ENCODE data around the gene RIBC1.
"Not testable (repeated sequence)": the region's sequence is repeated elsewhere in the genome, so short reads cannot be mapped to it uniquely, and the experiment has no call there.

Gene RIBC1

DNA sequence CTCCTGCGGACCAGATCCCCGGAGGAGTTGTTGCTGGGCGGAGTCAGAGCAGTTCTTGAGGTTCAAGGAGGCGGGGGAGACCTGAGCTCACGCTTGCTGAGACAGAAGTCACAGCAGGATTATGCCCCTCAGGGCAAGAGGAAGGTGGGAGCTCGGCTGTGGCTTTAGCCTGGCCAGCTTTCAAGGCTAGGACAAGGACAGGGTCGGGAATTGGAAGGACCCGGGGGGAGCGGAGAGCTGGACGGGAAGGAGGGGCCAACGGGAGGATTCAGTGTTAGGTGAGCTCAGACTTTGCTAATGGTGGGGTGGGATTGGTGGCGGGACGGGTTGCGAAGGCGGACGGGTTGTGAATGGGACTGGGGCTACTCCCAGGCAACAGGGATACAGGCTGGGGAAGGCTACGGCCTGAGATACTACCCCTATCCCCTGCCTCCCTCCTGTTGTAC is at the start of gene RIBC1:
Gene RIBC1 (plus strand): TSS at position 13 of the 446 bp plus-strand sequence. CDS start 3,404 bp downstream, outside the sequence.
- no peak for DNase-seq

DNA sequence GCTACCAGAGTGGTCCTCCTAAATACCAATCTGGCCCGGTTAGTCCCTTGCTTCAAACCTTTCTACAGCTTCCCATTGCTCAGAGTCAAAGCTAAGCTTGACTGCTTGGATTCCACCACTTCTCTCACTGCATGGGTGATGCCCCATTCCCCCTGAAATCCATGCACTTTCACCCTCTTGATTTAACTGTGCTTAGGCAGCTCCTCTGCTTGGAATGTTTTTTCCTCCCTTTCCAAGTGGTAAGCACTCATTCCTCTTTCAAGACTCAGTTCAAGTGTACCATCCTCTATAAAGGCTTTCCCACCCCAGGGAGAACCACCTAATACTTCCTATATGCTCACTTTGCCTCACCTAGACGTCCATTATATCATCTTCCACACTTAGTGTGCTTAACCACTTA is 49.4 kb upstream of the RIBC1 start:
- DNase-seq: no peak

DNA sequence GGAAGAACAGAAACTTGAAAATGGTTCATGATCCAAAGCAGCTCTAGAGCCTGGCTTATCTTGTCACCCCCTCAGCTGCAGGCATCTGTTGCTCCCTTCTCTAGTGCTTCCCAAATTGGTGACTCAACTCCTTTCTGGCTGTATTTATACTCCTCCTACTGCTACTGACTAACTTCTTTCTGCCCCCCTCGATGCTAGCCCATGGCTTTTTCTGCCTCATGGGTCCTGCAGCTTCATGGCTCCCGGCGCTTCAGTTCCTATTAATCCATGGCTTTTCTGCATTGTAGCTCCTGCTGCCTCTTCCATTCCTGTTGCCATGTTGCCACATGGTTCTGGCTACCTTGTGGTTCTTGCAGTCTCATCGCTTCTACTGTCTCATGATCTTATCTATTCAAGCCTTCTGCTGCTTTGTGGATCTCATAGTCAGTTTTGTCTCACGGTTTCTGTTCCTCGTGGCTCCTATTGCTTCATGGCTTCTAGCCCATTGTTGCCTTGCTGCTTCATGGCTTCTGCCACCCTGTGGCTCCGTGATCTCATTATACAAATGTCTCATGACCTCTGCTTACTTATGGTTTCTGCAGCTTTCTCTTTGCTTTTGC is 48.4 kb upstream of the RIBC1 start:
- no peak for DNase-seq

DNA sequence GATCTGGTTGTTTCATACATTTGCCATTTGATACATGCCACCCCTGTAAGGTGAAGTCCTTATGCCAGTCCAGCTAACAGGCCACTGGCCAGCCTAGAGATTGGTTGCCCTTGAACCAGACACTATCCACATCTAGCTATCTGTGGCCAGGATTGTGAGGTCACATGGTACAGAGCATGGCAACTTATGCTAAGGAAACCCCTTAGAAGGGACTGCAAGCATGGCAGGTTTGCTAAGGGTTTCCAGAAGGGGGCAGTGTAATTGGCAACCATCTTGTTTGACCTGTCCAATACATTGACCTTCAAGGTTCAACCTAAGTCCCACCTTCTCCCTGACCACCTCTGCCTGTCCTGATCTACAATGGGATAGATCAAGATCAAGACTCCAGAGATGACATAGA is 47.8 kb upstream of the RIBC1 start:
- no peak for DNase-seq

DNA sequence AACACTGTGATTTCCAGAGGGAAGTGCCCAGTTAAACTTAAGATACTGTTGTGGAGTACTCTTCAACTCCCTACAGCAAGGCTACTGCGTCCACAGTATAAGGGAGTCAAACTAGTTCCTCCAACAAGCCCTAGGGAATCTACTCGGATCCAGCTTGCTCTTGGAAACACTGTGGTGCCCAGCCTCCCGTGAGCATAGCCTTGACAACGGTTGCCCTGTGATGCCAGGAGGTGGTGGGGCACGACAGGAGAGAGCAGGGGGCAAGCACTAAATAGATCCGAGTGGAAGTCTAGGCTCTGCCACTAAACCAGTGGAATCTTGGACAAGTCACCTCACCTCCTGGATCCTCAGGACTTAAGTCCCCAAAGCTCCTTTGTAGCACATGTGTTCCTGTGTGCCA is 45.8 kb upstream of the RIBC1 start:
- no peak for DNase-seq

DNA sequence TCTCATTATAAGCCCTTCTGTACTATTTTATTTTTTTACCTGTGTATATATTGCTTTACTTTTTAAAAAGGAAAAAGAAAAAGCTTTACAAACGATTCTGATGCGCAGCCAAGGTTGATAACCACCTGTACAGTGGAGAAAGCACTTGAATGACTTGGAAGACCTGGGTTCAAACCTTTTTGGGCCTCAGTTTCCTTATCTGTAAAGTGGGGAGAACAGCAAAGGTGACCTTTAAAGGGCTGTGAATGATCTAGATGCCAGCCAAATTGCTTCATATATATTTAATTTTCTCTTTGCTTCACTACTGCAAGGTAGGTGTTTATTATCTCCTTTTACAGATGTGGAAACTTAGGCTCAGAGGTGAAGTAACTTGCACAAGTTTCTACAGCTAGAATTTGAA is 45.2 kb upstream of the RIBC1 start:
- DNase-seq: no peak

DNA sequence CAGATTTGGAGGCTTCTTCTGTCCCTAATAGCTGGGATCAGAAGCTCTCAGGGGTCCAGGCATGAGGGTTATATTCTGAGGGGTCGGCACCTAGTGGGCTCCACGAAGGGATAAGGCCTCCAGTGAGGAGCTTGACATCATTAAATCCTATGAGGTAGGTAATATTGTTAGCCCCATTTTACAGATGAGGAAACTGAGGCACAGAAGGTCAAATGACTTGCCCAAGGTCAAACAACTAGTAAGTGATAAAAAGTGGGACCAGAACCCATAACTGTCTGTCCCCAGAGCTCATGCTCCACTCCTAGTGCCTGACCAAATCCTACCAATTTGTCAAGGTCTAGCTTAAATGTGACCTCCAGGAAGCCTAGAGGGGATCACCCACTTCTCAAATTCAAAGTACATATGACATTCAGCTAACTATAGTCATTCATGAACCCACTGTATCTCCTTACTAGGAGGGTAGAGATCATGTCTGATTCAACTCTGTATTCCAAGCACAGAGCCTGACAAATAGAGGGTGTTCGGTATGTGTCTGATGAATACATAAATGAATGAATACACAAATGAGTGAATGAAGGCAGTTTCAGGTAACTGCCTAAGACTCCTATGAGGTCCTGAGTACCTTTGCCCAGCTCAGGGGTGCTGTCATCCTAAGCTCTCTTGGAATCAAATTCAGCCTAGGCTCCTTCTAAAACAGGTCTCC is 43.5 kb upstream of the RIBC1 start:
- DNase-seq: no peak

DNA sequence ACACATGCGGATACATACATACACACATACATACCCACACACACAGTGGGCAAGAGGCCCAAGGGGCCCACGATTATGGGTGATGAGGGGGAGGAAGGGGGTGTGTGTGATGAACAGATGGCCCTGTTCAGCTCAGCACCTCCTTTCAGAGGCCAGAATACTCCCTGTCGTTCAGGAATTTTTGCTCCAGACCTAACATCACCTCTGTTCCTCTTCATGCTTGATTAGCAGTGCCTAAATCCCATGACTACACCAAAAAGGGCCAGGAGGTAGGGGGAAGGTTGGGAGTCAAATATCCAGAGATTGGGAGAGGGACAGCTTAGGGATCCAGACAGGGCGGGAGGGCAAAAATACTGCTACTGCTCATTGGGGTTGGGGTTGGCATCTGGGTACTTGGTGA is 42.9 kb upstream of the RIBC1 start:
- DNase-seq: no peak

DNA sequence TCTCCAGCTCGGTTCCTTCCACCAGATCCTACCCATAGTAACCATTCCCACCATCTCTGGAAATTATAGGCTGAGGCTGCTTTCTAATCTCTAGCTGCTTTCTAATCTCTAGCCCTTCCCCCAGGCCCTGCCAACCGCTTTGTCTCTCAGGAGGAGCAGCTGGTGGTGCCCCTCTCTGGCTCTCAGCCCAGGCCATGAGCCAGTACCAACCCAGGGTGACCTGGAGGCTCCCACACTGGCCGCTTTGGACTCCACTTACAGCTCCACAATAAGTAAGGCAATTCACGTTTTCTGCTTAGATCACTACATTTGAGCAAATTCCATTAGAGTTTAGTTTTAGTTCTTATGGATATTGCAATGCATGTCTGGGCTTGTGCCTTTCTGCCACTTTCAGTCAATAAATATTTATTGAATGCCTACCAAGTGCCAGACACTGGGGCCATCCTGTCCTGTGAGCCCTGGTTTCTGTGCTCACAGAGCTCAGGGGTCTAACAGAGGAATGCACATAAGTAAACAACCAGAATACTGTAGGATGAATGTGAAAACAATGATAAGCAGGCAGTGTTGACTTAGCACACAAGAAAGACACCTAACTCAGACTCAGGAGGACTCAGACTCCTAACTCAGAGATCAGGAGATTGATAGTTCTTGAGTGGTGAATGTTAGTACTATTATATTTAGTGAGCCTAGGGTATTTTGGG is 39.1 kb upstream of the RIBC1 start:
- no peak for DNase-seq

DNA sequence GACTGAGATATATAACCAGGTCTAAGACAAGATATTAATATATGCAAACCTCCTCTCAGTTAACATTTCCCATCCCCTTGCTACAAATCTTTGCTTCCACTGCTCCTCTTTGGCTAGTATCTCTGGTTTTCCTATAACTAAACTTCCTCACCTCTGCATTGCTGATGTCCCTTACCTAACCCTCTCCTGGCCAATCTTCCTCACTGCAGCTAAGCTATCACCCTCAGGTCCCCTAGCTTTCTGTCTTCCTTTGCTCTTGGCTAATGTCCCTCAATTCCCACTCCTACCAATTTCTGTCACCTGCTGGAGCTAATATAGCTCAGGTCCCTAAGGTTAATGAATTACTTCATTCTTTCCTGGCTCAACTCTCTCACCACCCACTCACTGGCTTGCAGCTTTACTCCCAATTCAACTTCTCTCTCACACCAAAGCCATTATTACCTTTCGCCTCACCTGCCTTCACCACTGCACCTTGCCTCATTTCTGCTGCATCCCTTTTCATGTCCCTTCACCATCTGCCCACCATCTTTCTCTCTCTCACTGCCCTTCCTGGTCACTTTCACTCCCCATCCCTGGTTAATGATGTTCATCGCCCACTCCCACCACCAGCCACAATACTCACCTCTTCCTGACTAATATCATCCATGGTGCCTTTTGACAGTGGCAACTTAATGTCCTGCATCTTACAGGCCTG is 26.9 kb upstream of the RIBC1 start:
- DNase-seq: no peak

DNA sequence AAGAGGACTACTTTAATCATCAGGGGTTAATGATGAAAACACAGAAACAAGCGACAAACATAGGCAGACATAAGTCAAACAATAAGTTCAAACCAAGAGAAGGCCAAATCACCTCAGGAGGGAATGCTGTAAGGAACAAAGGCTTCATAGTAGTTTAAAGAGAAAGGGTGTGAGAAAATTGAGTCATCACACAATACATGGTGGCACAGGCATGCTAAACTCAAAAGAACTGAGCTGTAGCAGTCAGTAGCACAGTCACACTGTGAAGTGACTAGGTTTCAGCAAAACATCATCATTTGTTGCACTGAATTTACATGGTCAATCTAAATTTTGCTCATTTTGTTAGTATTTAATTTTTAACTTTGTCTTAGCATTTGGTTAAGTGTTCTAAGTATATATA is 24.5 kb upstream of the RIBC1 start:
- no peak for DNase-seq

DNA sequence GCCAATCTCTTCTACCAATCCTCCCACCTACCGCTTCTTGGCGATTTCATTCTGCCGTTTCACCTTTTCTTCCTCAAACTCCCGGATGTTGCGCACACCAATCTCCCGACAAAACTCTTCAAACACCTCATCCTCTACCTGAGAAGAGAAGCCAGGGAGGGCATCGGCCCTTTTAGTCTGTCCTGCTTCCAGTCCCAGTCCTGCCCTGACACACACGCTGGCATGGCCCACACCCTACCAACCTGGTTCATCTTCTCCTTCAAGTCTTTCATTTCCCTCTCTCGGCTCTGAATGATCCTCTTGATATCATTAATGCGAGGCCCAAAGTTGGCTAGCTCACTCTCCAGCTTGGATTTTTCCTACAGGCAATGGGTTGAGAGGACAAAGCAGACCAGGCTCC is 19.1 kb upstream of the RIBC1 start:
- no peak for DNase-seq

DNA sequence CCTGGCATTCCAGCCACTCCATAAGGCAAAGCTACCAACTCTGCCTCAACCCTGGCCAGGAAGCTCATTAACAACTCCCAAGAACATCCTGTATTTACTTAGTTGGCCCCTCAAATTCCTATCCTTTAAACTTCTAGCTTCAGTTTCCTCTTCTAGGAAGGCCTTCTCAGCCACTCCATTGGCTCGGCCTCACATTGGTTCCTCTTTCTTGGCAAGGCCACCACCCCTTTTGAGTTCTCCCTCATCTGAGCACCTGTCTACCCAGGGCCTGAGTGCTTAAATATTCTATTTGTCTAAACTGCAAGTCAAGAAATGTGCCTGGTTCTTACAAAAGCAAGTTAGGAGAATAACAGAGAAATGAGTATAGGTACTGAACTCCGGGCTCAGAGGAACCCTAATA is 10.2 kb upstream of the RIBC1 start:
- no peak for DNase-seq

DNA sequence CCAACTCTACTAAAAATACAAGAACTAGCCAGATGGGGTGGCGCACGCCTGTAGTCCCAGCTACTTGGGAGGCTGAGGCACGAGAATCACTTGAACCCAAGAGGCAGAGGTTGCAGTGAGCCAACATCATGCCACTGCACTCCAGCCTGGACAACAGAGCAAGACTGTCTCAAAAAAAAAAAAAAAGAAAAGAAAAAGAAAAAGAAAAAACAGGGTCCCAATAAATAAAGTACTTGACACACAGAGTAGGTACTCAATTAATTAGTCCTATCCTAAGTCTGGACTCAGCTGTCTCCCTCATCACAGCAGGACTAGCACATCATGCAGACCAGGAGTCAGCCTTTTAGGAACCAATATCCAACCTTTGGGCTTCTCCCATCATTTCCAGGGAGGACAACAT is 2.3 kb upstream of the RIBC1 start:
- not testable (repeated sequence) for DNase-seq

DNA sequence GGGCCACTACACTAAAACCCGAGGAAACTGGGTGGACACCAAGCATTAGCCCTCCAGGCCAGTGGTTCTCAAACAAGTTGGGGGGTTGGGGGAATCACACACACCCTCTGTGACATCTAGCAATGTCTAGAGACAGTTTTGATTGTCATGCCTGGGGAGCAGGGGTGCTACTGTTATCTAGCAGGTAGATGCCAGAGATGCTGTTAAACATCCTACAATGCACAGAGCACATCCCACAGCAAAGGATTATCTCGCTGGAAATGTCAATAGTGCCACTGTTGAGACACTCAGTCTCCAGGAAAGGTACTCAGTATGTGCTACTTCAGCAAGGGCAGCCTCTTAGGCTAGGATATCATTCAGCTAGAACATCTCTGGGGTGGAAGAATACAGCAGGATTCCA is 1.5 kb upstream of the RIBC1 start:
- no peak for DNase-seq

DNA sequence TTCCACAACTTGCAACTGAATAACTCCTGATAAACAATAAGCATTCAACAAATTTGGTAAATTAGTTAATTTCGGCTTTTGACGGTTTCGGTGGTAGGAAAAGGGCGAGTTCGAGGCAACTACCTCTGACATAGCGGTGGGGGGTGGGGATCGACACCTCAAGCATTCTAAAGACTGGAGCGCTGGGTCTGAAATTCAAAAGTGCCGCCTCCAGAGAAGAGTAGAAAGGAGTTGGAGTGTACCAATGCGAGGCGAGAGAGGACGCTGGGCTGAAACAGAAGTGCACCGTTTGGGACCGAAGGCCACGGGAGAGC is 944 bp upstream of the RIBC1 start:
- no peak for DNase-seq

DNA sequence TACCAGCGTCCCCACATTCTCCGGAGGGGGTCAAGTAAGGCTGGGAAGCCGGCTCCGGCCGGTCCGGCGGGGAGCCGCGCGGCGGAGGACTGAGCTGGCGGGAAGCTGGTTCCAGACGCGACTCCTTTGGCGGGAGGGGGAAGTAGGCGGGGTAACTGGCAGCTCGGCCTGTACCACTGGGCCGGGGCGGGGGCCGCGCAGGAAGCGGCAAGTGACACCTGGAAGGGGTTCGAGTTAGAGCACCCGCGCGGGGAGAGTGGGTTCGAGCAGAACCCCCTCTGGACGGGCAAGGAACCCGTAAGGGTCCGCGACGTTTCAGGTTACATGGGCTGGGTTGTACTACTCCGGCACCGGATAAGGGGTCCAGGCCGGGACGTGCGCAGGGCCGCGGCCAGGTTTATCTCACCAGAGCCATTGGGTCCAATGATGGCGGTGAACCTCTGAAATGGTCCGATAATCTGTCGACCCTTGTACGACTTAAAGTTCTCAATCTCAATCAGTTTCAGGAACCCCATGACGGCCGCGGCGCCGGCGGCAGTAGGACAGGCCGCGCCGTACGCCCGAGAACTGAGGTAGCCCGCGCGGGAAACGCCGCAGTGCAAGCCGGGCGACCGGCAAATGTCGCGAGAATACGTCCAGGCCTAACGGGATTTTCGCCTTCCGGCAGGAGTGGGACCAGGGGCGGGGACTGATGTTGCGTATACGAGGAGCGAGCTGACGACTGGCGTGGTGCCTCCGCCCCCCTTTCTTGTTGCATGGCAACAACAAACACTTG is 400 bp upstream of the RIBC1 start, which contains the start of gene SMC1A:
Gene SMC1A (minus strand): TSS at position 569 of the 775 bp plus-strand sequence. CDS start 54 bp downstream, at position 515.
- peak; percentile 98 for DNase-seq

DNA sequence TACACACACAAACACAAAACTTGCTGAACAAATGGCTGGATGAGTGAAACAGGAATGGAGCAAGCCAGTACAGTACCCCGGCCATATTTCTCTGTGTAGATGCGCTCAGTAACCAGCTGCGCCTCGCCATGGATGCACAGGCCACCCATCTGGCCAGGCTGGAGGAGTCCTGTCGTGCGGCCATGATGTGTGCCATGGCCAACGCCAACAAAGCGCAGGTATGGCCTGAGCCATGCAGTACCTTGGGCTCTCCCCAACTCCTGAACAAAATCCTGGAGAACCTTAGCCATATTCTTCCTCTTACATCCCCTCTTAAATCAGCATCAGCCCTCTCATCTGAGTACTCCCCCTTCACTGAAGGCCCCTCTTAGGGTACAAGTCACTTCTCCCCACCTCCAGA is 7.1 kb downstream of the RIBC1 start:
- no peak for DNase-seq

DNA sequence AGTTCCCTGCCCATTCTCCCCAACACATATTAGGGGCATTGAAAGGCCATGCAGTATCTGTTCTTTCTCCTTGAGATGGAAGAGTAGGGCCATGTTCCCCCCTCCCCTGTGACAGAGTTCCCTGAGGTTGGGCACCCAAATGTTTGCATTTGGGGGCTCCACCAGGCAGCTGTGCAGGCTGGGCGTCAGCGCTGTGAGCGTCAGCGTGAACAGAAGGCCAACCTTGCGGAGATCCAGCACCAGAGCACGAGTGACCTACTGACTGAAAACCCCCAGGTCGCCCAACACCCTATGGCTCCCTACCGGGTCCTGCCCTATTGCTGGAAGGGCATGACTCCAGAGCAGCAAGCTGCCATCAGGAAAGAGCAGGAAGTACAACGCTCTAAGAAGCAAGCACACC is 7.6 kb downstream of the RIBC1 start:
- no peak for DNase-seq

DNA sequence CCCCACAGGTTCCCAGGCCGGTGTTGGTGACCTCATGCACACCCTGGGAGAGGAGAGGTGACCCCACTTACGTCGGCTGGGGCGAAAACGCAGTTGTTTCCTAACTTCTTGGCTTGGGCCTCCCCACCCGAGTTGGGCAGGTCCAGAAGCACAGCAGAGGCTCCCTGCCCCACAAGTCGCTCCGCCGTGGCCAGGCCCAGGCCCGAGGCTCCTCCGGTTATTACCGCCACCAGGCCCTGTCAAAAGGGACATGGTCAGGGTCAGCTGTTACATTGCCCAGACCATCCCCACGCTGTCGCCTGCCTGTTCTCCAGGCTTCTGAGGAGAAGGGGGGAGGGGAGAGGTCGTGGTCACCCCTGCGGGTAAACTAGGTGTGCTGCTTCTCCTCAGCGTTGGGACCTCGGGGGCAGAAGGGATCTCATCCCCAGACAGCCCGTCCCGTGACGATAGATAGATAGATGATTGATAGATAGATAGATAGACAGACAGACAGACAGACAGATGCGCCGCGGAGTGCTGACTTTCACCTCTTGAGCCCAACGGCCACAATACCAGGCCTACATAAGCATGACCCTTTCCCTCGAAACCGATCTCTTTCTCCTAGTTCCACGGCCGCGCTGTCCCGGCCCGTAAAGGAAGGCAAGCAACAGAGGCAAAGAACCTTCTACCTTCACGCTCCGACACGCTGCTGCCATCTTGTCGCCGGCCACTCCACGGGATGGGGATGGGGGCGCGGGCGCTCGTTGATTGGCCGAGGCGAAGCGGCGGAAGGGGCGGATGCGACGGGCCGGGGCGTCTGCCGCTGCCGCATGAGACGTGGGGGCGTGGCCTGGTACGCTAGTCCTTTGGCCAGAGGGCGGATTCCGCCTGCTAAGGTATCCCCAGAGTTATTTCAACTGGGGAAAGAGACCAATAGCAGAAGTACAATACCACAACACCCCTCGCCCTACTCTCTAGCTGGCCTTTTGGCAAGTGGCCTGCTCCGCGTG is 11.3 kb downstream of the RIBC1 start, which contains the start of gene HSD17B10:
Gene HSD17B10 (minus strand): TSS at position 720 of the 989 bp plus-strand sequence. CDS start 25 bp downstream, at position 695.
- peak; percentile 90 for DNase-seq

DNA sequence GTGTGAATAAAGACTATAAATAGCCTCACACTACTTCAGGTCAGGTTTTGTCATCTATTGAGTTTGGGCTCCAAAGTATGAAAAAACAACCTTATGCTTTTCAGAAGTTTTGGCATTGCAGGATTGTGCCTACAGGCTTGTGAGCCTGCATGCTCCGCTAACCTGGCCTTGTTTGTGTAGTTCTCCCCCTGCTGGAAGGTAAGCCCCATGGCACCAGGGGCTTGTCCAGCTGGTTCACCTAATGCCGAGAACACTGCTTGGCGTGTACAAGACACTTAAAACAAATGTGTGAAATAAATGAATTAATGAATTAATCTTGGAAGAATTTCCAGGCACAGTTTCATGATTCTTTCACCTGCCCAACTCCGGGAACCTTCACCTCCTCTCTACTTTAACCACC is 13.3 kb downstream of the RIBC1 start:
- peak; percentile 79 for DNase-seq

Measured in activated CD8-positive, alpha-beta memory T cell treated with anti-CD3 and anti-CD28 coated beads for 24 hours (primary cell).